DOHH2 (cell line): ENCODE data around the gene FRMD3.

ENCODE experiments used
- CTCF ChIP-seq: fragments of 200-600 bp; sonication (generic); IDR thresholded peaks from one replicate; pipeline ENCODE4 v1.5.1; 2014; ENCODE audit warnings: antibody characterized with exemption, mild to moderate bottlenecking, low read depth, low read length; ENCODE audit not compliant: poor library complexity, severe bottlenecking
- EZH2phosphoT487 ChIP-seq: fragments of 200-600 bp; sonication (generic); IDR thresholded peaks from 2 replicates; pipeline ENCODE4 v1.6.1; 2017; ENCODE audit warnings: borderline replicate concordance, mild to moderate bottlenecking, antibody characterized with exemption, low read length, moderate library complexity, mixed read lengths

GRCh38 chr9:83323148-83323547 lies 215.1 kb downstream of the FRMD3 start:
- TF ChIP-seq CTCF (no peak), EZH2phosphoT487 (no peak)
